NCI-H1417 (cell line): ENCODE data around the gene RRP1B.
"Not testable (repeated sequence)": the region's sequence is repeated elsewhere in the genome, so short reads cannot be mapped to it uniquely, and the experiment has no call there.

Experiments used
- DNase-seq, 3 experiments: peaks; one replicate each; lab custom pipeline; 2025; lab: John Stamatoyannopoulos, UW

RRP1B gene

GRCh38 chr21:43659136-43660000, at the start of gene RRP1B, which contains the start of gene HSF2BP:
RRP1B (plus strand) TSS chr21:43659560; CDS start chr21:43659665, 105 bp downstream.
HSF2BP (minus strand) TSS chr21:43659488; CDS start chr21:43658096, 1,392 bp downstream.
- peak; percentile 94 for DNase-seq

GRCh38 chr21:43611598-43612369, 47.6 kb upstream of the RRP1B start:
- DNase-seq: peak in 1 of 3 experiments; percentile 31

- no peak for DNase-seq
Measured at GRCh38 chr21:43613755-43614638, 45.4 kb upstream of the RRP1B start.

- no peak for DNase-seq
Measured at GRCh38 chr21:43614839-43615238, 44.5 kb upstream of the RRP1B start.

DNA sequence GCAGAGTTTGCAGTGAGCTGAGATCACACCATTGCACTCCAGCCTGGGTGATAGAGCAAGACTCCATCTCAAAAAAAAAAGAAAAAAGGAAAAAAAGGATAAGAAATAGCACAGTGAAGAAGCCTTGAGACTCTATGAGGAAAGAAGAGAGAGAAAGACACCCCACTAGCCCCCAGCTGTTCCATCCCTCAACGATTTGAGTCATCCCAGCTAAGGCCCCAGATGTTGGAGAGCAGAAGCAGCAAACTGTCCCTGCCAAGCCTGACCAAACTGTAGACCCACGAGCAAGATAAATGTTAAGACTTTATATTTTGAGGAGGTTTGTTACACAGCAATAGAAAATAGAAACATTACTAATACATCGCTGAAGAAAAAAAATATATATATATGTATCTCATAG, 42.5 kb upstream of the RRP1B start:
- not testable (repeated sequence) for DNase-seq

- no peak for DNase-seq
Measured at GRCh38 chr21:43618940-43619339, 40.4 kb upstream of the RRP1B start.

DNA sequence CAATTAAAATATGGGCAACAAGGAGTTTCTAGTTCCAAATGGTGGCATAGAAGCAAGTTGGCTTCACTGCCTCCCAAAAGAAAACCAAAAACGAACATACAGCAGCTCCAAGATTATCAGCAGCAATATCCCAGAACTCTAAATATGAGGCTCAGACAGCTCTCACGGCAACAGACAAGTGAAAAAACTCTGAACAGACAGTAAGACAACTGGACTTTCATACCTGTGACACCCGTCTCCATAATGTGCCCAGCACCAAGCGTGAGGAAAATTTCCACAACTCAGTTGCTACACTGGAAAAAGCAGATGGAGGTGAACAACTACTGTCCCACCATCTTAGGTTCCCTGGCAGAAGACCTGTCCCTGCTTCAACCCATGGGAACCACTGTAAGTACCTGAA, 40.0 kb upstream of the RRP1B start:
- DNase-seq: no peak

- no peak for DNase-seq
Measured at GRCh38 chr21:43619856-43620255, 39.5 kb upstream of the RRP1B start.

GRCh38 chr21:43622796-43623195, 36.6 kb upstream of the RRP1B start:
- no peak for DNase-seq

DNA sequence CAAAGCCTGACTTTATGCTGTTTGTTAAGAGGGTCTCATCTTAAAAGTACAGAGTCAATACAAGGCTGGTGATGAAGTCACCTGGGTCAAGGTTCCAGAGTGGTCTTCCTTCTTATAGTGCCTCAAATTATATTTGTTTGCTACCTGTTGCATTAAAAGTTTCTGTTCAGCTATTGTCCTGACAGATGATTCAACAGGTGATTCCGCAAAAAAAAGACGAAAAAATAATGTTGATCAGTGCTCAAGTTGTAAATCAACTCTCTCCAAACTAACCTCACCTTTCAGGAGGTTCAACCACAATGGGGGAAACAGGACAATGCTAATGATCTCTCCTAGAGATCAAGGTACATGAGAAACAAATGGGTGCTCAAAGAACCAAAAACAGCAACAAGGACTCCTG, 35.8 kb upstream of the RRP1B start:
- DNase-seq: no peak

- peak in 1 of 3 experiments; percentile 20 for DNase-seq
Measured at GRCh38 chr21:43624339-43624738, 35.0 kb upstream of the RRP1B start.

DNA sequence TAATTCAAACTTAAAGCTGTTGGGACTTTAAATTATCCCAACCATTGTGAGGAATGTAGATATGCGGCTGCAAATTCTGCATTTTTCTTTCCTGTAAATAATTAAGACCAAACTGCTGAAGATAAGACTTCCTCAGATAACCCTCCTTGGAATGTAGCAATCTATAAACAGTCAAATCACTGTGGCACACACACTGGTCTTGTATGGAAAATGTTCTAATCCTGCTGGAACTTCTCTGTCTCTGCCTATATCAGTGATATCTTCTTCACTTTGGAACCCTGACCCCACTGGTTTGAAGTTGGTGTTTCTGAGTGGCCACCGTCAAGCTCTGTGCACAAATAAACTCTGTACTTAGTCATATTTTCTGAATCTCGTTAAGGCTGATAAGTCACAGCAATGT, 33.0 kb upstream of the RRP1B start:
- DNase-seq: no peak

DNA sequence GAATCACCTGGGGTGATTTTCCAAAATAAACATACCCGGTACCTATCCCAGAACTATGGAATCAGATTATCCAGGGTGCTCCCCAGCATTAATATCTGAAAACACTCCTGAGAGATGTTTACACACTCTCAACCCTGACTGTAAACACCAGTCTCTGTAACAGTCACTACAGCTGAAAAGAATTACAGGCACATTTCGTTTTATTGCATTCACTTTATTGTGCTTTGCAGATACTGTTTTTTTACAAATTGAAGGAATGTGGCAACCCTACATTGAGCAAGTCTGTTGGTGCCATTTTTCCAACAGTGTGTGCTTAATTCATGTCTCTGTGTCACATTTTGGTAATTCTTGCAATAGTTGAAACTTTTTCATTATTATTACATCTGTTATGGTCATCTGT, 31.8 kb upstream of the RRP1B start:
- no peak for DNase-seq

GRCh38 chr21:43631411-43632107, 27.8 kb upstream of the RRP1B start:
- DNase-seq: no peak

GRCh38 chr21:43632373-43632905, 26.9 kb upstream of the RRP1B start:
- no peak for DNase-seq

DNA sequence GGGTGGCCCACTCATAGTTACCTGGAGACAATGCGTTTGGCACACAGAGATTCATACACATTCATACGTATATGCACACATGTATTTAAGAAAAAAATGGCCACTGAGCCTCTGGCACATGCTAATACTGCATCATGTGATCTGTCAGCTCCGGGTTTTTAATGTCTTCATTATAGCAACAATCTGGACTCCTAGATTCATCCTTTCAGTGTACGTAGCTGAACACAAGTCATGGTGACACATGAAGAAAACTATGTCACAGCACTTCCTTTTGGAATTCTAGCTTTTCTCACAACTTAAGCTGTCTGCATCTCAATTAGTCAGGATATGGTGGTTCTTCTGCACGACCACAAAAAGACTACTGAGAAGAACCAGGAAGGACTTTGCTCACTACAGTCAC, 24.7 kb upstream of the RRP1B start:
- DNase-seq: no peak

- no peak for DNase-seq
Measured at GRCh38 chr21:43635436-43635835, 23.9 kb upstream of the RRP1B start.

DNA sequence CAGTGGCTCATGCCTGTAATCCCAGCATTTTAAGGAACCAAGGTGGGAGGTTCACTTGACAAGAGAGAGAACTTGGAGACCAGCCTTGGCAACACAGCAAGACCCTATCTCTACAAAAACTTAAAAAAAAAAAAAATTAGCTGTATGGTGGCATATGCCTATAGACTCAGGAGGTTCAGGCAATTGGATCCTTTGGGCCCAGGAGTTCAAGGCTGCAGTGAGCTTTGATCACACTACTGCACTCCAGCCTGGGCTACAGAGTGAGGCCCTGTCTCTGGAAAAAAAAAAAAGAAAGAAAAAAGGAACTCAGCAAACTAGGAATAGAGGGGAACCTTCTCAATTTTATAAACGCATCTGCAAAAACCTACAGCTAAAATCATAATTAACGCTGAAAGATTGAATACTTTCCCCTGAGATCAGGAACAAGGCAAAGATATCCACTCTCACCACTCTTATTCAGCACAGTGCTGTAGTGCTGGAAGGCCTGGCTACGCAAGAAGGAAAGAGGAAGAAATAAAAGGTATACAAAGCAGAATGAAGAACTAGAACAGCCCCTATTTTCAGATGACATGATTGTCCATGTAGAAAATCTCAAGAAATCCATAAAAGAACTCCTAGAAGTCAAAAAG, 21.7 kb upstream of the RRP1B start:
- DNase-seq: no peak

GRCh38 chr21:43639470-43640353, 19.6 kb upstream of the RRP1B start:
- DNase-seq: no peak

DNA sequence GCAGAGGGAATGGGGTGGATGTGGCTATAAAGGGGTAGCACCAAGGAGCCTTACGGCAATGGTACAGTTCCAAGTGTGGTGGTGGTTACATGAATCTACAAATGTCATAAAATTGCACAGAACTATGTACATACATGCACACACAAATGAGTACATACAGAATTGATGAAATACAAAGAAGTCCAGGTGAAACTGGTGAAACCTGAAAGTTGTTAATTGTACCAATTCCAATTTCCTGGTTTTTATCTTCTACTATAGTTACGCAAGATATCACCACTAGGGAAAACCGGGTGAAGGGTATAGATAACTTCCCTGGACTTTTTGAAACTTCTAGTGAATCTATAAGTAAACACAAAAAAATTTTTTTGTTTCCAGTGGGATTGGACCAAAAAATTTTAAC, 19.0 kb upstream of the RRP1B start:
- no peak for DNase-seq
